Fibroblast of pulmonary artery (primary cell): Measurements from ENCODE around the gene CDKN2A.

Experiments
- DNase-seq: peaks from one replicate; pipeline ENCODE4 v3.0.0-alpha.2; 2010; ENCODE audit warnings: low read depth
- H3K4me3 ChIP-seq: replicated peaks from 2 replicates; pipeline ENCODE4 v1.5.1; 2011; ENCODE audit warnings: low read depth, mild to moderate bottlenecking, control low read depth, low read length, moderate library complexity
- CTCF ChIP-seq: IDR thresholded peaks from 2 replicates; pipeline ENCODE4 v1.5.1; 2011; ENCODE audit warnings: mild to moderate bottlenecking, control low read depth, low read length, inconsistent platforms; ENCODE audit errors: missing control alignments

The CDKN2A gene

DNA sequence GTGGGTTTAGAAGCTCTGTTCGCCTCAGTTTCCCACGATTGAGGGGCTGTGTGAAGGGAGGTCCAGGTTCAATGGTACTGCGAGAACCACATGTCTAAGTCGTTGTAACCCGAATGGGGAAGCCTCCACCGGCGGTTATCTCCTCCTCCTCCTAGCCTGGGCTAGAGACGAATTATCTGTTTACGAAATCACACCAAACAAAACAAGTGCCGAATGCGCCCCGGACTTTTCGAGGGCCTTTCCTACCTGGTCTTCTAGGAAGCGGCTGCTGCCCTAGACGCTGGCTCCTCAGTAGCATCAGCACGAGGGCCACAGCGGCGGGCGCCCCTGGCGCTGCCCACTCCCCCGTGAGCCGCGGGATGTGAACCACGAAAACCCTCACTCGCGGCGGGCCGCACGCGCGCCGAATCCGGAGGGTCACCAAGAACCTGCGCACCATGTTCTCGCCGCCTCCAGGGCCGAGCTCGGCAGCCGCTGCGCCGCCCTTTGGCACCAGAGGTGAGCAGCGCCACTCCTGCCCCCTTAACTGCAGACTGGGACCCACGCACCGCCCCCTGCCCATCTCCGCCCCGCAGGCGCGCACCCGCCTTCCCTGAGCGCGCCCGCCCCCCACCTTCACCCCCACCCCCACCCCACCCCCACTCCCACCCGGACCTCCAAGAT, at the start of gene CDKN2A:
Gene CDKN2A, minus strand, starts transcription at position 500 of the 663 bp plus-strand sequence.
- DNase-seq: peak; percentile 55
- no peak for TF ChIP-seq CTCF
- H3K4me3 ChIP-seq: peak within 1 kb of the TSS; percentile 96

GRCh38 chr9:22043928-22044327, 49.7 kb upstream of the CDKN2A start:
- TF ChIP-seq CTCF: no peak
- DNase-seq: no peak

GRCh38 chr9:22041775-22042174, 47.6 kb upstream of the CDKN2A start:
- no peak overlapping the region for H3K4me3 ChIP-seq
- TF ChIP-seq CTCF: no peak
- DNase-seq: peak; percentile 37

More at GRCh38 chr9:22043928-22044327, 49.7 kb upstream of the CDKN2A start:
- no peak overlapping the region for H3K4me3 ChIP-seq

GRCh38 chr9:22041344-22041743, 47.2 kb upstream of the CDKN2A start:
- no peak overlapping the region for H3K4me3 ChIP-seq
- DNase-seq: no peak
- TF ChIP-seq CTCF: no peak

DNA sequence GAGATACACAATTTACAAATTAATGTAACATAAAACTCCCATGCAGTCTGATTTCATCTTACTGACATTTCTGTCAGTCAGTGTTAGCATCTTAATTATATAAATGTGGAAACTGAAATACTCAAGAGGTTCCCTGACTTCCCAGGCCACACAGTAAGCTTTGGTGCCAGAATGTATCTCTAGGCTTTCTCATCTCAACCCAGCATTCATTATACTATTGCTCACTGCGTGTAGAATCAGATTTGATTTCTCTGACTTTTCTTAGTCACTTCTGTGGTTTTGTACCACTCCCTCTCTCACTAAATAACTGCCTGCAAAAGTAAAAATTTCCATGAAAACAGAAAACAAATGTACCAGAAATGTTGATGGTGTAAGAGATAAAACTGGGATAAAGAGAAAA, 46.6 kb upstream of the CDKN2A start:
- no peak for TF ChIP-seq CTCF
- peak; percentile 51 for DNase-seq
- no peak overlapping the region for H3K4me3 ChIP-seq

- TF ChIP-seq CTCF: no peak
- peak; percentile 59 for DNase-seq
- H3K4me3 ChIP-seq: no peak overlapping the region
Observed at GRCh38 chr9:22039258-22039657, 45.1 kb upstream of the CDKN2A start.
